HCT116 (cell line): ENCODE results near the gene EEF1A2. TPM values are rescaled to one million over a fixed set of nuclear protein-coding genes. Genes with fewer than 3 reads are reported as not detected.

Experiments used
- ATAC-seq: fragments of 200-7000 bp; cut with Tn5 transposase; 2 replicates; pipeline ENCODE4 v1.9.1; 2020; ENCODE audit warnings: mild to moderate bottlenecking, moderate library complexity
- BruUV-seq: library from RNA; stranded (reverse); fragments of 400-500 nt; replicated peaks from 2 replicates; lab custom pipeline; 2021; lab: Mats Ljungman, UMichigan
- CTCF ChIA-PET: fragments of 300-600 bp; sonication (Branson Sonifier 250); formaldehyde crosslinking; loops from one replicate; lab custom pipeline; 2021; ENCODE audit warnings: antibody characterized with exemption; lab: Charles Lee
- POLR2A ChIA-PET: fragments of 300-600, 350-600 bp; sonication (Branson Sonifier 250); formaldehyde crosslinking; loops from one replicate; lab custom pipeline; 2021; ENCODE audit warnings: antibody characterized with exemption; lab: Charles Lee
- RAD21 ChIA-PET, 2 experiments: fragments of 300-600 bp; sonication (Branson Sonifier 250); formaldehyde crosslinking; loops; one replicate each; lab custom pipeline; 2023; ENCODE audit warnings: low total read pairs in 2 of 2; ENCODE audit not compliant: uncharacterized antibody in 2 of 2, unreplicated experiment in 2 of 2, low non-redundant PET in 1 of 2; lab: Charles Lee
- DNase-seq: peaks from one replicate; pipeline ENCODE4 v3.0.0-alpha.2; 2010; ENCODE audit warnings: low read depth, low spot score
- H2AFZ ChIP-seq: fragments of 200-600 bp; shearing (Covaris generic), sonication (generic); 2 replicates; pipeline ENCODE4 v1.6.1; 2017; ENCODE audit warnings: low read depth, mixed run types, mixed read lengths, antibody characterized with exemption, low read length; ENCODE audit not compliant: poor library complexity, severe bottlenecking
- H3K27ac ChIP-seq: 2 replicates; pipeline ENCODE4 v1.5.1; 2012; ENCODE audit warnings: low read depth, low read length
- H3K27me3 ChIP-seq: fragments of 200-600 bp; sonication (generic); 2 replicates; pipeline ENCODE4 v1.6.1; 2016; ENCODE audit warnings: mixed run types, low read length, mixed read lengths; ENCODE audit not compliant: insufficient read depth
- H3K36me3 ChIP-seq, 2 experiments: fragments of 200-500 bp in 1 of 2; fragments of 200-600 bp in 1 of 2; sonication (Bioruptor generic) in 1 of 2; sonication (generic) in 1 of 2; 2 replicates each; pipeline versions ENCODE4 v1.5.1 to v1.6.1; 2014 to 2016; ENCODE audit warnings: low read length in 2 of 2, inconsistent platforms in 1 of 2, mixed read lengths in 1 of 2, mixed run types in 1 of 2; ENCODE audit not compliant: insufficient read depth in 2 of 2, control insufficient read depth in 1 of 2
- H3K4me1 ChIP-seq, 2 experiments: fragments of 200-600 bp in 1 of 2; sonication (generic) in 1 of 2; 2 replicates each; pipeline versions ENCODE4 v1.5.1 to v1.6.1; 2012 to 2017; ENCODE audit warnings: low read length in 2 of 2, inconsistent platforms in 1 of 2, mild to moderate bottlenecking in 1 of 2, mixed read lengths in 1 of 2, mixed run types in 1 of 2, moderate library complexity in 1 of 2; ENCODE audit not compliant: insufficient read depth in 2 of 2, control insufficient read depth in 1 of 2
- H3K4me2 ChIP-seq: fragments of 200-600 bp; sonication (generic); 2 replicates; pipeline ENCODE4 v1.6.1; 2017; ENCODE audit warnings: mixed run types, low read length, mixed read lengths
- H3K4me3 ChIP-seq, 2 experiments: fragments of 200-600 bp in 1 of 2; sonication (generic) in 1 of 2; replicated peaks in 1 of 2; 2 replicates each; pipeline ENCODE4 v1.5.1; 2011 to 2016; ENCODE audit warnings: low read length in 2 of 2, control low read depth in 1 of 2, low read depth in 1 of 2, mild to moderate bottlenecking in 1 of 2, mixed read lengths in 1 of 2, mixed run types in 1 of 2
- H3K79me2 ChIP-seq: fragments of 200-600 bp; sonication (generic); 2 replicates; pipeline ENCODE4 v1.6.1; 2017; ENCODE audit warnings: mild to moderate bottlenecking, mixed run types, low read length, moderate library complexity, mixed read lengths; ENCODE audit not compliant: insufficient read depth
- H3K9ac ChIP-seq: fragments of 200-600 bp; sonication (generic); 2 replicates; pipeline ENCODE4 v1.6.1; 2016; ENCODE audit warnings: low read length, mixed read lengths
- H3K9me2 ChIP-seq: fragments of 200-600 bp; sonication (generic), shearing (Covaris generic); 2 replicates; pipeline ENCODE4 v1.6.1; 2017; ENCODE audit warnings: mixed run types, mild to moderate bottlenecking, moderate library complexity; ENCODE audit not compliant: insufficient read depth
- H3K9me3 ChIP-seq, 2 experiments: fragments of 200-500 bp in 1 of 2; fragments of 200-600 bp in 1 of 2; sonication (Bioruptor generic) in 1 of 2; sonication (generic) in 1 of 2; 2 replicates each; pipeline ENCODE4 v1.6.1; 2014 to 2017; ENCODE audit warnings: low read length in 2 of 2, mixed read lengths in 2 of 2, inconsistent platforms in 1 of 2, low read depth in 1 of 2, mild to moderate bottlenecking in 1 of 2, mixed run types in 1 of 2, moderate library complexity in 1 of 2; ENCODE audit not compliant: control insufficient read depth in 1 of 2, insufficient read depth in 1 of 2
- H4K20me1 ChIP-seq: fragments of 200-600 bp; sonication (generic), shearing (Covaris generic); 2 replicates; pipeline ENCODE4 v1.6.1; 2017; ENCODE audit warnings: mixed run types, mild to moderate bottlenecking, moderate library complexity; ENCODE audit not compliant: insufficient read depth
- ATF3 ChIP-seq: IDR thresholded peaks from 2 replicates; pipeline ENCODE4 v1.6.1; 2012
- CBX3 ChIP-seq: IDR thresholded peaks from 2 replicates; pipeline ENCODE4 v1.6.1; 2012; ENCODE audit warnings: low read depth
- CEBPB ChIP-seq: IDR thresholded peaks from 2 replicates; pipeline ENCODE4 v1.6.1; 2012; ENCODE audit warnings: low read depth
- CTCF ChIP-seq, 3 experiments: fragments of 200-600 bp in 1 of 3; sonication (generic) in 1 of 3; IDR thresholded peaks in 2 of 3; conservative IDR thresholded peaks in 1 of 3; 2 replicates each; pipeline ENCODE4 v1.5.1; 2012 to 2017; ENCODE audit warnings: low read depth in 2 of 3, low read length in 2 of 3, antibody characterized with exemption in 1 of 3, borderline replicate concordance in 1 of 3, control low read depth in 1 of 3, mild to moderate bottlenecking in 1 of 3, mixed read lengths in 1 of 3, mixed run types in 1 of 3, moderate library complexity in 1 of 3; ENCODE audit not compliant: insufficient read depth in 1 of 3
- ELF1 ChIP-seq: IDR thresholded peaks from 2 replicates; pipeline ENCODE4 v1.6.1; 2012; ENCODE audit warnings: low read depth, borderline replicate concordance
- EZH2phosphoT487 ChIP-seq: fragments of 200-600 bp; IDR thresholded peaks from 2 replicates; pipeline ENCODE4 v1.6.1; 2018; ENCODE audit warnings: antibody characterized with exemption, borderline replicate concordance
- FOSL1 ChIP-seq: IDR thresholded peaks from 2 replicates; pipeline ENCODE4 v1.6.1; 2012; ENCODE audit warnings: low read depth
- POLR2A ChIP-seq: IDR thresholded peaks from 2 replicates; pipeline ENCODE4 v1.7.0; 2011; ENCODE audit warnings: borderline replicate concordance; ENCODE audit not compliant: insufficient read depth, insufficient read length; ENCODE audit errors: extremely low read depth
- POLR2AphosphoS5 ChIP-seq: IDR thresholded peaks from 2 replicates; pipeline ENCODE4 v1.6.1; 2011; ENCODE audit warnings: mild to moderate bottlenecking, low read depth, low read length, moderate library complexity
- RAD21 ChIP-seq: IDR thresholded peaks from 2 replicates; pipeline ENCODE4 v1.6.1; 2012; ENCODE audit warnings: low read depth, mild to moderate bottlenecking
- REST ChIP-seq: IDR thresholded peaks from 2 replicates; pipeline ENCODE4 v1.6.1; 2012; ENCODE audit warnings: low read depth
- SIN3A ChIP-seq: IDR thresholded peaks from 2 replicates; pipeline ENCODE4 v1.6.1; 2012; ENCODE audit warnings: low read depth
- SP1 ChIP-seq: IDR thresholded peaks from 2 replicates; pipeline ENCODE4 v1.6.1; 2012; ENCODE audit warnings: low read depth
- SRF ChIP-seq: IDR thresholded peaks from 2 replicates; pipeline ENCODE4 v1.6.1; 2012; ENCODE audit warnings: low read depth
- YY1 ChIP-seq: IDR thresholded peaks from 2 replicates; pipeline ENCODE4 v1.6.1; 2011; ENCODE audit warnings: low read length, low read depth, moderate library complexity, mild to moderate bottlenecking; ENCODE audit not compliant: insufficient replicate concordance; ENCODE audit errors: extremely low read depth
- ZBTB33 ChIP-seq: IDR thresholded peaks from 2 replicates; pipeline ENCODE4 v1.6.1; 2011; ENCODE audit warnings: mild to moderate bottlenecking, low read length, moderate library complexity; ENCODE audit not compliant: insufficient replicate concordance; ENCODE audit errors: extremely low read depth
- ZFX ChIP-seq: fragments of 450-650 bp; IDR thresholded peaks from 2 replicates; pipeline ENCODE4 v1.6.1; 2017
- ZNF274 ChIP-seq: fragments of 200-500 bp; sonication (Bioruptor generic); IDR thresholded peaks from 2 replicates; pipeline ENCODE4 v1.6.1; 2014; ENCODE audit warnings: mild to moderate bottlenecking, low read depth, low read length, inconsistent platforms
- intact Hi-C: fragments of 100-400 bp; cut with micrococcal nuclease; formaldehyde crosslinking; loops from 2 replicates; pipeline ENCODE4 v1.10.0; 2022
- total RNA-seq: library from RNA; stranded (reverse); gene quantifications from one replicate; pipeline ENCODE4 v1.2.1, GENCODE V29; 2021; ENCODE audit not compliant: unreplicated experiment

Gene EEF1A2
- total RNA-seq, 1 experiment from 2014 or later, result 454 TPM

- intact Hi-C loops, result no loop called here
- H3K9me2 ChIP-seq, result no peaks in the 10 kb centered on the region
- no peak overlapping the region for H3K9ac ChIP-seq
- POLR2A ChIA-PET, result no interaction called here
- no peaks in the 10 kb centered on the region for H3K4me1 ChIP-seq
- peaks cover 7% of the 10 kb centered on the region; the same call in 1 of the 2 replicates for H3K27me3 ChIP-seq
- DNase-seq (no peak), ATAC-seq (no peak)
- no peak overlapping the region for H2AFZ ChIP-seq
- H3K36me3 ChIP-seq, result no peaks in the 10 kb centered on the region
- H4K20me1 ChIP-seq, result no peaks in the 10 kb centered on the region
- no peak overlapping the region for H3K4me2 ChIP-seq
- H3K9me3 ChIP-seq, result no peaks in the 10 kb centered on the region; a peak in 1 of 4 replicates
- H3K79me2 ChIP-seq, result no peaks in the 10 kb centered on the region
- RAD21 ChIA-PET, result no interaction called here
- H3K27ac ChIP-seq, result no peak overlapping the region
- no TSS peak for BruUV-seq
- no peak overlapping the region for H3K4me3 ChIP-seq
- CTCF ChIA-PET, result no interaction called here
- TF ChIP-seq YY1 (no peak), REST (no peak), CBX3 (no peak), POLR2A (no peak), EZH2phosphoT487 (no peak), ZFX (no peak), ELF1 (no peak), FOSL1 (no peak), SIN3A (no peak), SRF (no peak), ZBTB33 (no peak), ZNF274 (no peak), CEBPB (no peak), POLR2AphosphoS5 (no peak), SP1 (no peak), ATF3 (no peak), RAD21 (no peak), CTCF (IDR thresholded peaks at IDR 0.05 in 2 of 3, conservative IDR thresholded peaks at IDR 0.05 in 1 of 3; ENCODE audit: borderline replicate concordance in 1 of 3, insufficient read depth in 1 of 3, low read depth in 2 of 3, low read length in 2 of 3) (no peak)
These were observed 10.2 kb upstream of the EEF1A2 start for GRCh38 chr20:63509088-63509564.
